ENCODE data around the gene SUSD2.

Gene SUSD2

GRCh38 chr22:24148266-24149197 lies 32.8 kb upstream of the SUSD2 start:
- no peak for DNase-seq (ENCODE audit: low read depth, low spot score)
- ChIA-PET CTCF (interaction anchor here (1.1 to 4.1 kb wide), 2 partner anchors 8 to 12 kb away, joined by 3 to 64 read pairs; no protein-coding TSS in a partner anchor), POLR2A (no interaction called here)
- no peak overlapping the region for H3K4me3 ChIP-seq (ENCODE audit: low read depth, low read length)
- TF ChIP-seq CTCF (IDR thresholded peaks at IDR 0.05; ENCODE audit: insufficient read depth, low read length, missing control alignments): no peak

GRCh38 chr22:24149198-24149590 lies 32.1 kb upstream of the SUSD2 start:
- no peak for TF ChIP-seq CTCF (IDR thresholded peaks at IDR 0.05; ENCODE audit: insufficient read depth, low read length, missing control alignments)
- CTCF ChIA-PET: interaction anchor here (1.1 to 4.1 kb wide), 2 partner anchors 7 to 12 kb away, joined by 3 to 64 read pairs; no protein-coding TSS in a partner anchor

GRCh38 chr22:24153353-24153752 lies 27.9 kb upstream of the SUSD2 start:
- ChIA-PET CTCF (interaction anchor here (1.0 to 7.9 kb wide), 6 partner anchors 12 to 93 kb away, joined by 3 to 104 read pairs (median 58); no protein-coding TSS in a partner anchor), POLR2A (no interaction called here)
- no peak overlapping the region for H3K4me3 ChIP-seq (ENCODE audit: low read depth, low read length)
- no peak for DNase-seq (ENCODE audit: low read depth, low spot score)
- no peak for TF ChIP-seq CTCF (IDR thresholded peaks at IDR 0.05; ENCODE audit: insufficient read depth, low read length, missing control alignments)

More at GRCh38 chr22:24149198-24149590, 32.1 kb upstream of the SUSD2 start:
- no peak overlapping the region for H3K4me3 ChIP-seq (ENCODE audit: low read depth, low read length)
- no peak for DNase-seq (ENCODE audit: low read depth, low spot score)
- POLR2A ChIA-PET: no interaction called here

- no peak for DNase-seq (ENCODE audit: low read depth, low spot score)
- CTCF ChIA-PET: interaction anchor here (0.9 to 7.9 kb wide), 10 partner anchors 13 to 93 kb away, joined by 3 to 104 read pairs (median 24); no protein-coding TSS in a partner anchor
- no peak overlapping the region for H3K4me3 ChIP-seq (ENCODE audit: low read depth, low read length)
- POLR2A ChIA-PET: no interaction called here
- no peak for TF ChIP-seq CTCF (IDR thresholded peaks at IDR 0.05; ENCODE audit: insufficient read depth, low read length, missing control alignments)
Measured at GRCh38 chr22:24153959-24154358, 27.3 kb upstream of the SUSD2 start.

- ChIA-PET CTCF (interaction anchor here (0.6 to 7.9 kb wide), 16 partner anchors 8 to 144 kb away, joined by 3 to 104 read pairs (median 8); no protein-coding TSS in a partner anchor), POLR2A (interaction anchor here (1.0 kb wide), 1 partner anchor 9 kb away, joined by 4 read pairs; no protein-coding TSS in a partner anchor)
- no peak overlapping the region for H3K4me3 ChIP-seq (ENCODE audit: low read depth, low read length)
- TF ChIP-seq CTCF (IDR thresholded peaks at IDR 0.05; ENCODE audit: insufficient read depth, low read length, missing control alignments): no peak
- DNase-seq (ENCODE audit: low read depth, low spot score): no peak
Measured at GRCh38 chr22:24154826-24155225, 26.5 kb upstream of the SUSD2 start.

GRCh38 chr22:24155627-24156140 lies 25.6 kb upstream of the SUSD2 start:
- POLR2A ChIA-PET: interaction anchor here (0.6 to 1.0 kb wide), 2 partner anchors 9 to 12 kb away, joined by 3 to 4 read pairs; no protein-coding TSS in a partner anchor
- CTCF ChIA-PET: interaction anchor here (0.8 to 7.9 kb wide), 19 partner anchors 9 to 139 kb away, joined by 3 to 104 read pairs (median 11); partner anchors contain the start of gene SUSD2
- peak overlapping the region; percentile 83 for H3K4me3 ChIP-seq (ENCODE audit: low read depth, low read length)
- peak; percentile 12 for TF ChIP-seq CTCF (IDR thresholded peaks at IDR 0.05; ENCODE audit: insufficient read depth, low read length, missing control alignments)
- DNase-seq (ENCODE audit: low read depth, low spot score): no peak

Measured in AG04449 (cell line).